DMS53 treated with DMSO at 0.1 percent for 48 hours (cell line): Measurements from ENCODE around the gene CGRRF1.

Experiments used
- DNase-seq: peaks from one replicate; lab custom pipeline; 2025; ENCODE audit not compliant: unreplicated experiment; lab: John Stamatoyannopoulos, UW

Gene CGRRF1

GRCh38 chr14:54572316-54572715 is 62.6 kb downstream of the CGRRF1 start:
- DNase-seq, result peak; percentile 56

- DNase-seq, result no peak
These were observed 64.8 kb downstream of the CGRRF1 start for GRCh38 chr14:54574528-54574927.

DNA sequence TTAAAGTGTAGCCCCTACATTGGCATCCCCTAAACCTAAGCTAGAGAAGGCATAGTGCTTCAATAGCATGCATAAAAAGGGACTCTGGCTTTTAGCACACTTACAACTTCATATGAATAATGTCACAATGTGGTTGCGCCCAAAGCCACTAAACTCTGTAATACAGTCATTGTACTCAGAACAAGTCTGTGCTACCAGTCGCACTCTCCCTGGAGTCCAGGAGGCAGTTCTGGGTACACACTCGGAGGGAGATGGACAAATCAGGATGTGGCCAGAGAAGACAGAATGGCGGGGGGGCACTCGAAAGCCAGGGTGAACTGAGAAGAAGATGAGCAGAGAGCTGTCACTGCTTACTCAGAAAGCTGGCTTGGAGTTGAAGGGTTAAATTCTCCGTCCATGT is 67.8 kb downstream of the CGRRF1 start:
- no peak for DNase-seq

GRCh38 chr14:54577977-54578376 is 68.3 kb downstream of the CGRRF1 start:
- DNase-seq, result no peak

DNA sequence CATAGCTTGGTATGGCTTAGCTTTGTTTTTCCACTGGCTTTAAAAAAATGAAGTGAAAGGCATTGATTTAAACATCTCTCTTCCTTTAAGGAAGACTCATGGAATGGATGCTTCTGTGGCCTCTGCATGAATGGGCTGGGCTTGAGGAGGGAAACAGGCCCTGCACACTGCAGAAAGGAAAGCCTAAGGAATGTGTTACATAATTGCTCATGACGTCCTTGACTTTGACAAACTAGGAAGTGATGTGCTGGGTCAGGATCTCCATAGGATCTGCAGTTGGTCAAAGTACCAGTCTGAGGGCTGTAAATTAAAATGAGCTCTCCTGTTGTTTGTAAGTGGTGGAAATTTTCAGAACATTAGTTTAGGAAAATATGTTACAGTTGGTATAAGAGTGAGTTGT is 69.9 kb downstream of the CGRRF1 start:
- no peak for DNase-seq

DNA sequence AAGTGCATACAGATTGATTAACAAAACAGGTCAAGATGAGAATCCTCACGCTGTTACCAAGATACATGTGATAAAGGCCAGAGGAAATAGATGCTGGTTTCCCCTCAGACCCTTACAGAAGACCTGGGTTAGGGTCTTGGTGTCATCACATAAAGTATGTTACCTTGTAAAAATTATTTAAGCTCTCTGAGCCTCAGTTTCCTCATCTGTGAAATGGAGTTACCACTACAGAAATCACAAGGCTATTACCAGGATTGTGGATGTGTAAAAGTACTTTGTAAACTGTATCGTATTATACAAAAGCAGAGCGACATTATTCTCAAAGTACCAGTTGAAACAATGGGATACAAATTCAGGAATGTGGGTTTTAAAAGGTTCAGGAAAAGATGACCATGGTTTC is 71.2 kb downstream of the CGRRF1 start:
- DNase-seq, result no peak

- no peak for DNase-seq
These were observed 72.6 kb downstream of the CGRRF1 start for GRCh38 chr14:54582334-54582733.

GRCh38 chr14:54584097-54584496 is 74.4 kb downstream of the CGRRF1 start:
- DNase-seq, result no peak

DNA sequence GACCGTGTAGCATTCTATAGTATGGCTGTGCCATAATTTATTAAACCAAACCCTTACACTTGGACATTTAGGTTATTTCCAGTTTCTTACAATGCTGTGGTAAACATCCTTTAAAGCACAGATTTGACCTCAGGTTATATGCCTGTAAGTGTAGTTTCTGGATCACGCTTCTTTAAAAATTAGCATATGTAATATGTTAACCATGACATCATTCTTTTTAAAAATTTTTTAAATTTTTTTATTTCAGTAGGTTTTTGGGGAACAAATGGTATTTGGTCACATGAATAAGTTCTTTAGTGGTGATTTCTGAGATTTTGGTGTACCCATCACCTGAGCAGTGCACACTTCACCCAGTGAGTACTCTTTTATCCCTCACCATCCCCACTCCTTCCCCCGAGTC is 75.5 kb downstream of the CGRRF1 start:
- DNase-seq, result no peak
